Endothelial cell of umbilical vein (primary cell): ENCODE results near the gene SPON2. TPM values are rescaled to one million over a fixed set of nuclear protein-coding genes. Genes with fewer than 3 reads are reported as not detected.

Experiments
- BruUV-seq: library from RNA; stranded (reverse); fragments of 400-500 nt; replicated peaks from 2 replicates; lab custom pipeline; 2021; lab: Mats Ljungman, UMichigan
- CTCF ChIA-PET: fragments of 300-600, 350-600 bp; sonication (Branson Sonifier 250); formaldehyde crosslinking; loops from one replicate; lab custom pipeline; 2021; ENCODE audit warnings: antibody characterized with exemption, inconsistent platforms; lab: Charles Lee
- POLR2A ChIA-PET: fragments of 300-600, 350-600 bp; sonication (Branson Sonifier 250); formaldehyde crosslinking; loops from one replicate; lab custom pipeline; 2021; ENCODE audit warnings: antibody characterized with exemption, inconsistent platforms; lab: Charles Lee
- DNase-seq: peaks from one replicate; pipeline ENCODE4 v3.0.0-alpha.2; 2011; ENCODE audit warnings: low read depth, low spot score
- FAIRE-seq: peaks from 2 replicates; lab custom pipeline; 2011; peaks lifted over from hg19 to GRCh38; lab: Jason Lieb, UNC
- H2AFZ ChIP-seq: 2 replicates; pipeline ENCODE4 v1.6.0; 2012; ENCODE audit warnings: low read depth, low read length, control low read depth, inconsistent platforms
- H3K27ac ChIP-seq: 2 replicates; pipeline ENCODE4 v1.5.1; 2011; ENCODE audit warnings: low read depth, mild to moderate bottlenecking, control low read depth, low read length, moderate library complexity; ENCODE audit not compliant: insufficient read depth
- H3K27me3 ChIP-seq, 2 experiments: 2 replicates each; pipeline versions ENCODE4 v1.6.0 to v1.6.1; 2011; ENCODE audit warnings: low read length in 2 of 2, mixed read lengths in 1 of 2; ENCODE audit not compliant: control insufficient read depth in 2 of 2, insufficient read depth in 2 of 2
- H3K36me3 ChIP-seq, 2 experiments: 2 replicates in 1 of 2; 3 replicates in 1 of 2; pipeline ENCODE4 v1.5.1; 2011; ENCODE audit warnings: low read length in 2 of 2, mild to moderate bottlenecking in 1 of 2, moderate library complexity in 1 of 2; ENCODE audit not compliant: control insufficient read depth in 2 of 2, insufficient read depth in 2 of 2; ENCODE audit errors: extremely low read depth in 1 of 2
- H3K4me1 ChIP-seq: 3 replicates; pipeline ENCODE4 v1.5.1; 2011; ENCODE audit warnings: mild to moderate bottlenecking, low read length; ENCODE audit not compliant: control insufficient read depth, insufficient read depth; ENCODE audit errors: extremely low read depth
- H3K4me2 ChIP-seq: 2 replicates; pipeline ENCODE4 v1.6.1; 2011; ENCODE audit warnings: low read length, control low read depth, mixed read lengths; ENCODE audit not compliant: insufficient read depth
- H3K4me3 ChIP-seq, 3 experiments: fragments of 200-600 bp in 1 of 3; sonication (generic), shearing (Covaris generic) in 1 of 3; replicated peaks in 1 of 3; 2 replicates each; pipeline ENCODE4 v1.5.1; 2011 to 2016; ENCODE audit warnings: control low read depth in 3 of 3, low read length in 3 of 3, mild to moderate bottlenecking in 2 of 3, inconsistent platforms in 1 of 3, low read depth in 1 of 3, moderate library complexity in 1 of 3; ENCODE audit not compliant: insufficient read depth in 1 of 3
- H3K79me2 ChIP-seq: 2 replicates; pipeline ENCODE4 v1.6.0; 2012; ENCODE audit warnings: low read length, inconsistent platforms; ENCODE audit not compliant: control insufficient read depth, insufficient read depth
- H3K9ac ChIP-seq: replicated peaks from 2 replicates; pipeline ENCODE3; 2011; ENCODE audit warnings: low read length, control low read depth; ENCODE audit not compliant: insufficient read depth; ENCODE audit errors: extremely low read depth
- H3K9me1 ChIP-seq: replicated peaks from 3 replicates; pipeline ENCODE4 v1.6.0; 2011; ENCODE audit warnings: mild to moderate bottlenecking, low read length; ENCODE audit not compliant: control insufficient read depth, insufficient read depth; ENCODE audit errors: extremely low read depth
- H3K9me3 ChIP-seq: replicated peaks from 2 replicates; pipeline ENCODE4 v1.5.1; 2012; ENCODE audit warnings: low read length, inconsistent platforms; ENCODE audit not compliant: control insufficient read depth, insufficient read depth
- H4K20me1 ChIP-seq: replicated peaks from 2 replicates; pipeline ENCODE3; 2011; ENCODE audit warnings: mild to moderate bottlenecking, low read length; ENCODE audit not compliant: control insufficient read depth, insufficient read depth; ENCODE audit errors: extremely low read depth
- EZH2 ChIP-seq: IDR thresholded peaks from 2 replicates; pipeline ENCODE4 v1.6.1; 2012; ENCODE audit warnings: borderline replicate concordance, low read depth, mild to moderate bottlenecking, moderate library complexity, low read length, inconsistent platforms; ENCODE audit not compliant: severe bottlenecking
- FOS ChIP-seq: IDR thresholded peaks from 2 replicates; pipeline ENCODE4 v1.6.1; 2011; ENCODE audit warnings: mild to moderate bottlenecking, low read length, moderate library complexity, borderline replicate concordance; ENCODE audit not compliant: insufficient read depth
- MYC ChIP-seq: IDR thresholded peaks from one replicate; pipeline ENCODE4 v1.6.1; 2011; ENCODE audit warnings: mild to moderate bottlenecking, low read depth, low read length
- POLR2A ChIP-seq: IDR thresholded peaks from 2 replicates; pipeline ENCODE4 v1.6.1; 2012; ENCODE audit warnings: low read depth, mild to moderate bottlenecking, control low read depth, low read length
- POLR2AphosphoS5 ChIP-seq: IDR thresholded peaks from 2 replicates; pipeline ENCODE4 v1.6.1; 2012; ENCODE audit warnings: low read depth, mild to moderate bottlenecking, control low read depth, low read length, moderate library complexity; ENCODE audit not compliant: insufficient read depth
- dilution Hi-C: fragments of 300-500 bp; cut with MboI; formaldehyde crosslinking; loops from one replicate; pipeline ENCODE4 v1.15.0; 2019; ENCODE audit warnings: low sequenced_read_pairs; ENCODE audit not compliant: extremely low pct_ligation_motif_present
- intact Hi-C: fragments of 100-400 bp; cut with micrococcal nuclease; formaldehyde crosslinking; loops from one replicate; pipeline ENCODE4 v1.10.0; 2022
- polyA plus RNA-seq, 4 experiments: library from polyadenylated mRNA; depleted of rRNA in 3 of 4; stranded (reverse) in 3 of 4; unstranded in 1 of 4; fragments of >200 nt; gene quantifications; 2 replicates each; pipeline versions ENCODE4 v1.2.1 to v1.2.3, GENCODE V29; 2011 to 2012; ENCODE audit warnings: missing spikeins in 1 of 4
- total RNA-seq: library from RNA; stranded (reverse); gene quantifications from 2 replicates; pipeline ENCODE4 v1.2.3, GENCODE V29; 2021
- TF ChIP-seq, protein P1 (sequence below), 2 donors: IDR thresholded peaks; 1 replicate in 1 of 2; 2 replicates in 1 of 2; pipeline ENCODE4 v1.5.1; 2011; ENCODE audit warnings: low read length in 2 of 2, mild to moderate bottlenecking in 2 of 2, moderate library complexity in 2 of 2, control low read depth in 1 of 2, inconsistent platforms in 1 of 2, low read depth in 1 of 2; ENCODE audit not compliant: insufficient read depth in 1 of 2; ENCODE audit errors: extremely low read depth in 1 of 2

SPON2 gene
- total and polyA plus RNA-seq, 2 donors (not counting 3 experiments of a cell fraction or from before 2014, with no cell fraction given) = 0.04 TPM; not detected in 1

DNA sequence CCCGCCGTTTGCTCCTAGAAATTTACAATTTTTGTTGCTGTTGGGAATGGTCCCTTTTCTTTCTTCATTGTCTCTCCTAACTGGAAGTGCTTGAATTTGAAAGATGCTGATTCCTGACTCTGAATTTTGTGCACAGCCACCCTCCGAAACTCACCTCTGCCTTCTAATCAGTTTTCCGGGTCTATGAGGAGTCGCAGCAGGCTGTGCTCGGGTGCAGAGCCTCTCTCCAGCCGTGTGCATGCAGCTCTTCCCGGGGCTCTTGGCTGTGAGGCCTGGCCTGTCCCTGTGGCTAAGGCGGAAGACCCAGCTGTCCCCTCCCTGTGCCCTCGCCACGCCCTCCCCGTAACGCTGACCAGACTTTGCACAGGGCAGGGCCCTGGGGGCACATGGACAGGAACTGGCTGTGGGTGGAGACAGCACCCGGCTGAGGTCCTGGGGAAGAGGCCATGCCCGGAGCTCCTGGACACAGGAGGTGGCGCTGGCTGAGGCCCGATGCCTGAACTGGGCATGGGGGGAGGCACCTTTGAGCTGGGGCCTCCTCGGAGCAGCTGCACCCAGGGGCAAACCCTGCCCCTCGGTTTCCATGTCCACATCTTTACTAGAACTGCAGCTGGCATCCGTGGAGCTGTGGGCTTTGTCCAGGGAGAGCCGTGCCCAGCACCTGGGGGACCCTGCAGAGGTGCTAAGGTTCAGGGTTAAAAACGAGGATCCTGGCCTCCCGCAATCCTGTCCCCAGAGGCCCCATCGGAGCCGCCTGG, 32.6 kb upstream of the SPON2 start:
- TF ChIP-seq POLR2A (no peak), POLR2AphosphoS5 (no peak), MYC (no peak), FOS (no peak), EZH2 (no peak)
- TF ChIP-seq, protein P1, sequence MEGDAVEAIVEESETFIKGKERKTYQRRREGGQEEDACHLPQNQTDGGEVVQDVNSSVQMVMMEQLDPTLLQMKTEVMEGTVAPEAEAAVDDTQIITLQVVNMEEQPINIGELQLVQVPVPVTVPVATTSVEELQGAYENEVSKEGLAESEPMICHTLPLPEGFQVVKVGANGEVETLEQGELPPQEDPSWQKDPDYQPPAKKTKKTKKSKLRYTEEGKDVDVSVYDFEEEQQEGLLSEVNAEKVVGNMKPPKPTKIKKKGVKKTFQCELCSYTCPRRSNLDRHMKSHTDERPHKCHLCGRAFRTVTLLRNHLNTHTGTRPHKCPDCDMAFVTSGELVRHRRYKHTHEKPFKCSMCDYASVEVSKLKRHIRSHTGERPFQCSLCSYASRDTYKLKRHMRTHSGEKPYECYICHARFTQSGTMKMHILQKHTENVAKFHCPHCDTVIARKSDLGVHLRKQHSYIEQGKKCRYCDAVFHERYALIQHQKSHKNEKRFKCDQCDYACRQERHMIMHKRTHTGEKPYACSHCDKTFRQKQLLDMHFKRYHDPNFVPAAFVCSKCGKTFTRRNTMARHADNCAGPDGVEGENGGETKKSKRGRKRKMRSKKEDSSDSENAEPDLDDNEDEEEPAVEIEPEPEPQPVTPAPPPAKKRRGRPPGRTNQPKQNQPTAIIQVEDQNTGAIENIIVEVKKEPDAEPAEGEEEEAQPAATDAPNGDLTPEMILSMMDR (IDR thresholded peaks at IDR 0.05; ENCODE audit: extremely low read depth in 1 of 2, insufficient read depth in 1 of 2, low read depth in 1 of 2, low read length in 2 of 2) = no peak
- Histone ChIP-seq H4K20me1 (no peaks in the 10 kb centered on the region), H3K4me1 (no peaks in the 10 kb centered on the region), H3K27ac (no peak overlapping the region), H2AFZ (no peak overlapping the region), H3K27me3 (no peaks in the 10 kb centered on the region), H3K36me3 (no peaks in the 10 kb centered on the region), H3K4me3 (no peak overlapping the region), H3K79me2 (no peaks in the 10 kb centered on the region), H3K4me2 (no peak overlapping the region), H3K9me3 (no peaks in the 10 kb centered on the region), H3K9ac (no peak overlapping the region), H3K9me1 (no peaks in the 10 kb centered on the region)
- DNase-seq (no peak), FAIRE-seq (no peak)
- dilution Hi-C loops = no loop called here
- intact Hi-C loops = no loop called here
- ChIA-PET CTCF (interaction anchor here (1.3 kb wide), 1 partner anchor 42 kb away, joined by 3 read pairs; no protein-coding TSS in a partner anchor), POLR2A (no interaction called here)
- BruUV-seq = no TSS peak
